ENCODE measurements around the gene NTN3. TPM values are rescaled to one million over a fixed set of nuclear protein-coding genes. Genes with fewer than 3 reads are reported as not detected.

Gene NTN3
- total RNA-seq, 1 experiment from 2014 or later, result 0.87 TPM

GRCh38 chr16:2455081-2455845 lies 15.8 kb upstream of the NTN3 start:
- Histone ChIP-seq H3K9me2 (ENCODE audit: insufficient read depth) (no peaks in the 10 kb centered on the region), H3K4me1 (replicated peaks; ENCODE audit: insufficient read depth) (peaks cover under 1% of the 10 kb centered on the region; the same call in 1 of the 2 replicates), H2AFZ (no peak overlapping the region), H3K9me3 (ENCODE audit: insufficient read depth, low read depth) (no peaks in the 10 kb centered on the region), H3K4me2 (no peak overlapping the region), H3F3A (ENCODE audit: insufficient read depth, low read depth) (peaks cover 40% of the 10 kb centered on the region), H3K36me3 (ENCODE audit: low read depth) (peaks cover 7% of the 10 kb centered on the region; the same call in 1 of the 2 replicates), H3K27me3 (ENCODE audit: insufficient read depth, low read depth) (no peaks in the 10 kb centered on the region), H4K20me1 (ENCODE audit: insufficient read depth) (no peaks in the 10 kb centered on the region), H3K27ac (no peak overlapping the region), H3K79me2 (ENCODE audit: low read depth) (no peaks in the 10 kb centered on the region), H3K4me3 (no peak overlapping the region)
- intact Hi-C loops (cut with micrococcal nuclease; ENCODE audit: unreplicated experiment), result no loop called here
- TF ChIP-seq EZH2 (IDR thresholded peaks at IDR 0.05; ENCODE audit: low read depth), result no peak
- no peak for TF ChIP-seq CTCF (conservative IDR thresholded peaks at IDR 0.05)
- BruUV-seq (replicated peaks), result no TSS peak
- CTCF ChIA-PET, result no interaction called here
- POLR2A ChIA-PET (ENCODE audit: unreplicated experiment), result no interaction called here
- DNase-seq, result no peak

GRCh38 chr16:2456551-2457153 lies 14.4 kb upstream of the NTN3 start:
- no peaks in the 10 kb centered on the region for H3K9me2 ChIP-seq (ENCODE audit: insufficient read depth)
- no TSS peak for BruUV-seq (replicated peaks)
- DNase-seq, result no peak
- H2AFZ ChIP-seq, result no peak overlapping the region
- ChIA-PET POLR2A (ENCODE audit: unreplicated experiment) (interaction anchor here (0.6 kb wide), 1 partner anchor 11 kb away, joined by 7 read pairs; no protein-coding TSS in a partner anchor), CTCF (no interaction called here)
- H4K20me1 ChIP-seq (ENCODE audit: insufficient read depth), result no peaks in the 10 kb centered on the region
- H3K36me3 ChIP-seq (ENCODE audit: low read depth), result peaks cover 7% of the 10 kb centered on the region; the same call in 1 of the 2 replicates
- peaks cover 7% of the 10 kb centered on the region for H3K79me2 ChIP-seq (ENCODE audit: low read depth)
- H3K4me1 ChIP-seq (replicated peaks; ENCODE audit: insufficient read depth), result peaks cover 10% of the 10 kb centered on the region
- H3K27ac ChIP-seq, result no peak overlapping the region
- intact Hi-C loops (cut with micrococcal nuclease; ENCODE audit: unreplicated experiment), result no loop called here
- TF ChIP-seq EZH2 (IDR thresholded peaks at IDR 0.05; ENCODE audit: low read depth) (no peak), CTCF (conservative IDR thresholded peaks at IDR 0.05) (no peak)
- no peaks in the 10 kb centered on the region for H3K27me3 ChIP-seq (ENCODE audit: insufficient read depth, low read depth)
- no peak overlapping the region for H3K4me3 ChIP-seq
- H3K4me2 ChIP-seq, result no peak overlapping the region
- peaks cover 40% of the 10 kb centered on the region for H3F3A ChIP-seq (ENCODE audit: insufficient read depth, low read depth)
- H3K9me3 ChIP-seq (ENCODE audit: insufficient read depth, low read depth), result no peaks in the 10 kb centered on the region

GRCh38 chr16:2457267-2457666 lies 13.8 kb upstream of the NTN3 start:
- H3K9me3 ChIP-seq (ENCODE audit: insufficient read depth, low read depth), result no peaks in the 10 kb centered on the region
- peaks cover 40% of the 10 kb centered on the region for H3F3A ChIP-seq (ENCODE audit: insufficient read depth, low read depth)
- POLR2A ChIA-PET (ENCODE audit: unreplicated experiment), result interaction anchor here (0.6 kb wide), 1 partner anchor 10 kb away, joined by 7 read pairs; no protein-coding TSS in a partner anchor
- no TSS peak for BruUV-seq (replicated peaks)
- no peak overlapping the region for H3K4me3 ChIP-seq
- no peak overlapping the region for H3K4me2 ChIP-seq
- H3K27ac ChIP-seq, result no peak overlapping the region
- no peak overlapping the region for H2AFZ ChIP-seq
- peaks cover 7% of the 10 kb centered on the region for H3K79me2 ChIP-seq (ENCODE audit: low read depth)
- no peaks in the 10 kb centered on the region for H3K27me3 ChIP-seq (ENCODE audit: insufficient read depth, low read depth)
- DNase-seq, result no peak
- CTCF ChIA-PET, result no interaction called here
- no peaks in the 10 kb centered on the region for H3K9me2 ChIP-seq (ENCODE audit: insufficient read depth)
- peaks cover 7% of the 10 kb centered on the region; the same call in 1 of the 2 replicates for H3K36me3 ChIP-seq (ENCODE audit: low read depth)
- H4K20me1 ChIP-seq (ENCODE audit: insufficient read depth), result no peaks in the 10 kb centered on the region
- H3K4me1 ChIP-seq (replicated peaks; ENCODE audit: insufficient read depth), result peaks cover 10% of the 10 kb centered on the region
- TF ChIP-seq CTCF (conservative IDR thresholded peaks at IDR 0.05) (no peak), EZH2 (IDR thresholded peaks at IDR 0.05; ENCODE audit: low read depth) (no peak)
- intact Hi-C loops (cut with micrococcal nuclease; ENCODE audit: unreplicated experiment), result no loop called here
